K562 (cell line): ENCODE measurements around the gene FNDC11. TPM values are rescaled to one million over a fixed set of nuclear protein-coding genes. Genes with fewer than 3 reads are reported as not detected.

Experiments
- BRD4 ChIP-seq: fragments of 200-600 bp; sonication (generic); IDR thresholded peaks from 2 replicates; pipeline ENCODE4 v1.6.1; 2017; ENCODE audit warnings: inconsistent platforms
- CBX5 ChIP-seq: IDR thresholded peaks from 2 replicates; pipeline ENCODE4 v1.6.1; 2014; ENCODE audit warnings: low read depth, borderline replicate concordance
- CHCHD3 ChIP-seq: fragments of 250-450 bp; sonication (Bioruptor Pico); IDR thresholded peaks from 2 replicates; pipeline ENCODE4 v2.1.2; 2022; ENCODE audit warnings: mild to moderate bottlenecking
- CHD2 ChIP-seq: IDR thresholded peaks from 2 replicates; pipeline ENCODE4 v1.6.1; 2011; ENCODE audit warnings: low read depth, low read length
- CHD4 ChIP-seq: fragments of 200-600 bp; sonication (generic); IDR thresholded peaks from 3 replicates; pipeline ENCODE4 v1.6.1; 2012; ENCODE audit warnings: low read depth, mild to moderate bottlenecking, mixed read lengths, low read length, inconsistent platforms; ENCODE audit not compliant: insufficient read depth, insufficient replicate concordance, poor library complexity, severe bottlenecking
- DNMT1 ChIP-seq: fragments of 450-650 bp; IDR thresholded peaks from 2 replicates; pipeline ENCODE4 v1.6.1; 2016; ENCODE audit warnings: antibody characterized with exemption, mild to moderate bottlenecking
- EP400 ChIP-seq: fragments of 450-650 bp; IDR thresholded peaks from 2 replicates; pipeline ENCODE4 v1.6.1; 2017; ENCODE audit warnings: antibody characterized with exemption, mild to moderate bottlenecking, moderate library complexity
- ESRRA ChIP-seq: fragments of 450-650 bp; IDR thresholded peaks from 2 replicates; pipeline ENCODE4 v1.6.1; 2014; ENCODE audit warnings: low read depth, mild to moderate bottlenecking, moderate library complexity, borderline replicate concordance
- GTF2F1 ChIP-seq: IDR thresholded peaks from 2 replicates; pipeline ENCODE4 v1.6.1; 2011; ENCODE audit warnings: low read depth, low read length, improper control_type of control experiment
- MAFK ChIP-seq: IDR thresholded peaks from 2 replicates; pipeline ENCODE4 v1.6.1; 2011; ENCODE audit warnings: low read length, improper control_type of control experiment
- NR2C2 ChIP-seq, 2 experiments: fragments of 200-800 bp in 1 of 2; sonication (Bioruptor generic) in 1 of 2; sonication (generic) in 1 of 2; formaldehyde crosslinking in 1 of 2; IDR thresholded peaks; 2 replicates each; pipeline versions ENCODE4 v1.6.1 to v1.8.0; 2016 to 2022; ENCODE audit warnings: mild to moderate bottlenecking in 1 of 2, missing compliant biosample characterization in 1 of 2, missing genetic modification characterization in 1 of 2, missing genetic modification reagents in 1 of 2
- PHF8 ChIP-seq: fragments of 200-600 bp; sonication (generic); IDR thresholded peaks from 2 replicates; pipeline ENCODE4 v1.6.1; 2012; ENCODE audit warnings: mixed run types, mild to moderate bottlenecking, inconsistent platforms, low read length, moderate library complexity, borderline replicate concordance
- POLR2AphosphoS2 ChIP-seq: IDR thresholded peaks from 2 replicates; pipeline ENCODE4 v1.6.1; 2012; ENCODE audit warnings: low read length, improper control_type of control experiment
- SRF ChIP-seq, 2 experiments: fragments of 250-450, 450-650 bp in 1 of 2; sonication (Bioruptor Pico) in 1 of 2; sonication (generic) in 1 of 2; formaldehyde crosslinking; IDR thresholded peaks; 2 replicates each; pipeline versions ENCODE4 v1.5.0 to v1.5.1; 2020 to 2022; ENCODE audit warnings: mild to moderate bottlenecking in 1 of 2, missing genetic modification reagents in 1 of 2
- STAG1 ChIP-seq: sonication (generic); formaldehyde crosslinking; IDR thresholded peaks from 2 replicates; pipeline ENCODE4 v1.5.0; 2020; ENCODE audit warnings: missing genetic modification reagents, borderline replicate concordance
- TFAM ChIP-seq: fragments of 250-450 bp; sonication (Bioruptor Pico); conservative IDR thresholded peaks from 2 replicates; pipeline ENCODE4 v1.5.0; 2021; ENCODE audit warnings: mild to moderate bottlenecking, moderate library complexity
- ZEB2 ChIP-seq: fragments of 450-650 bp; IDR thresholded peaks from 2 replicates; pipeline ENCODE4 v1.6.1; 2016
- ZNF143 ChIP-seq: sonication (generic); formaldehyde crosslinking; IDR thresholded peaks from 2 replicates; pipeline ENCODE4 v1.9.0; 2022; ENCODE audit warnings: mild to moderate bottlenecking, missing genetic modification reagents
- ZNF239 ChIP-seq: fragments of 250-450 bp; sonication (Bioruptor Pico); IDR thresholded peaks from 2 replicates; pipeline ENCODE4 v1.4.0; 2020; ENCODE audit warnings: mild to moderate bottlenecking
- ZNF282 ChIP-seq: sonication (generic); formaldehyde crosslinking; IDR thresholded peaks from 2 replicates; pipeline ENCODE4 v1.8.1; 2023; ENCODE audit warnings: missing genetic modification reagents
- ZNF561 ChIP-seq: fragments of 450-650 bp; formaldehyde crosslinking; conservative IDR thresholded peaks from 2 replicates; pipeline ENCODE4 v1.4.0; 2020; ENCODE audit warnings: mild to moderate bottlenecking, moderate library complexity
- ZNF79 ChIP-seq: fragments of 250-450 bp; sonication (Bioruptor Pico); IDR thresholded peaks from 2 replicates; pipeline ENCODE4 v1.4.0; 2020; ENCODE audit warnings: low read depth, mild to moderate bottlenecking, moderate library complexity
- polyA plus RNA-seq, 8 experiments: library from polyadenylated mRNA; depleted of rRNA in 4 of 8; stranded (reverse) in 5 of 8; unstranded in 3 of 8; fragments of >200 nt; fragmentation: Nextera tagmentation in 2 of 8; fragmentation: Illumina TruSeq in 1 of 8; extraction: Ambion mirVana in 2 of 8; extraction: Trizol in 1 of 8; gene quantifications; 2 replicates each; pipeline versions ENCODE4 v1.2.1 to v1.2.3, GENCODE V29; 2011 to 2014; ENCODE audit warnings: inconsistent platforms in 1 of 8, missing spikeins in 1 of 8
- total RNA-seq, 7 experiments: library from RNA; depleted of rRNA in 6 of 7; stranded (reverse); fragments of >200 nt in 6 of 7; fragmentation: Illumina TruSeq in 2 of 7; extraction: Trizol in 2 of 7; gene quantifications; 2 replicates each; pipeline versions ENCODE4 v1.2.1 to v1.2.3, GENCODE V29; 2011 to 2021; ENCODE audit warnings: low replicate concordance in 1 of 7
- TF ChIP-seq, protein P1 (sequence below): sonication (generic); formaldehyde crosslinking; IDR thresholded peaks from 2 replicates; pipeline ENCODE4 v1.8.1; 2023; ENCODE audit warnings: mild to moderate bottlenecking, missing genetic modification reagents
- TF ChIP-seq, protein P2 (sequence below): sonication (generic); formaldehyde crosslinking; IDR thresholded peaks from 2 replicates; pipeline ENCODE4 v1.8.0; 2022; ENCODE audit warnings: missing genetic modification reagents, mild to moderate bottlenecking, borderline replicate concordance

Gene FNDC11
- total and polyA plus RNA-seq, 9 of the 15 experiments (the other 6 are each of a cell fraction or from before 2014, with no cell fraction given): 0.08 to 2.3 (median 0.64) TPM; not detected in 2

DNA sequence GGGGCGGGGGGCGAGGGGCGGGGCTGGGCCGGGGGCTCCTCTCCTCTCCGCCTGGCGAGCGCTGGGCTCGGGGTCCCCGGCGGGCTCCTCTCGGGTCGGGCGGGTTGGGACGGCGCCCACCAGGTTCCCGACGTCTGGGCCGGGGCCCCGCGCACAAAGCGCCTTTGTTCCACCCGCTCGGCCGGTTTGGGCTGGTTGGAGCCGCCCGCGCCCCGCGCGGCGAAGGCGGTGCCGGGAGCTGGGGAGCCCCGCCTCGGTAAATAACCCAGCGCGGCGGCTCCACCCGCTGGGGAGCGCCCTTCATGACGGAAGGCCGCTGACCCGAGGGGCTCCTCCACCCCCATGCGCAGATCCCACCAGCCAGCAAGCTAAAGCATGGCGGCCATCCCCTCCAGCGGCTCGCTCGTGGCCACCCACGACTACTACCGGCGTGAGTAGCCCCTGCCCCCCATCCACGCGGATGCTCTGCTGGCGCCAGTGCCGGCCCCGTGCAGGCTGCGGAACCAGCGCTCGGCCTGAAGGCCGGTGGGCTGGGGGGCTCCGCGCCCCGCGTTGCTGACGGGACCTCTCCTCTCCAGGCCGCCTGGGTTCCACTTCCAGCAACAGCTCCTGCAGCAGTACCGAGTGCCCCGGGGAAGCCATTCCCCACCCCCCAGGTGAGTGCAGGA lies 32.9 kb upstream of the FNDC11 start (continued):
- TF ChIP-seq NR2C2 (CRISPR knock-in tag; IDR thresholded peaks at IDR 0.05) (no peak), NR2C2 (tag; IDR thresholded peaks at IDR 0.05) (no peak), STAG1 (CRISPR knock-in tag) (no peak), ZNF282 (peak; percentile 81; the same call in 1 of the 2 replicates), ZNF143 (no peak), POLR2AphosphoS2 (no peak; the same call in 1 of the 2 replicates), TFAM (no peak), CHD2 (no peak), EP400 (peak; percentile 87), ZNF79 (no peak), SRF (CRISPR knock-in tag; IDR thresholded peaks at IDR 0.05) (no peak; a peak in 1 of 4 replicates), ZEB2 (no peak), CHD4 (no peak), CHCHD3 (no peak), GTF2F1 (peak; percentile 22; the same call in 1 of the 2 replicates), ZNF561 (CRISPR knock-in tag) (no peak), ESRRA (no peak), DNMT1 (no peak), CBX5 (no peak), MAFK (no peak), PHF8 (no peak), BRD4 (no peak), ZNF239 (CRISPR knock-in tag) (no peak)
- TF ChIP-seq, protein P1, sequence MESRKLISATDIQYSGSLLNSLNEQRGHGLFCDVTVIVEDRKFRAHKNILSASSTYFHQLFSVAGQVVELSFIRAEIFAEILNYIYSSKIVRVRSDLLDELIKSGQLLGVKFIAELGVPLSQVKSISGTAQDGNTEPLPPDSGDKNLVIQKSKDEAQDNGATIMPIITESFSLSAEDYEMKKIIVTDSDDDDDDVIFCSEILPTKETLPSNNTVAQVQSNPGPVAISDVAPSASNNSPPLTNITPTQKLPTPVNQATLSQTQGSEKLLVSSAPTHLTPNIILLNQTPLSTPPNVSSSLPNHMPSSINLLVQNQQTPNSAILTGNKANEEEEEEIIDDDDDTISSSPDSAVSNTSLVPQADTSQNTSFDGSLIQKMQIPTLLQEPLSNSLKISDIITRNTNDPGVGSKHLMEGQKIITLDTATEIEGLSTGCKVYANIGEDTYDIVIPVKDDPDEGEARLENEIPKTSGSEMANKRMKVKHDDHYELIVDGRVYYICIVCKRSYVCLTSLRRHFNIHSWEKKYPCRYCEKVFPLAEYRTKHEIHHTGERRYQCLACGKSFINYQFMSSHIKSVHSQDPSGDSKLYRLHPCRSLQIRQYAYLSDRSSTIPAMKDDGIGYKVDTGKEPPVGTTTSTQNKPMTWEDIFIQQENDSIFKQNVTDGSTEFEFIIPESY (CRISPR knock-in tag): no peak
- TF ChIP-seq, protein P2, sequence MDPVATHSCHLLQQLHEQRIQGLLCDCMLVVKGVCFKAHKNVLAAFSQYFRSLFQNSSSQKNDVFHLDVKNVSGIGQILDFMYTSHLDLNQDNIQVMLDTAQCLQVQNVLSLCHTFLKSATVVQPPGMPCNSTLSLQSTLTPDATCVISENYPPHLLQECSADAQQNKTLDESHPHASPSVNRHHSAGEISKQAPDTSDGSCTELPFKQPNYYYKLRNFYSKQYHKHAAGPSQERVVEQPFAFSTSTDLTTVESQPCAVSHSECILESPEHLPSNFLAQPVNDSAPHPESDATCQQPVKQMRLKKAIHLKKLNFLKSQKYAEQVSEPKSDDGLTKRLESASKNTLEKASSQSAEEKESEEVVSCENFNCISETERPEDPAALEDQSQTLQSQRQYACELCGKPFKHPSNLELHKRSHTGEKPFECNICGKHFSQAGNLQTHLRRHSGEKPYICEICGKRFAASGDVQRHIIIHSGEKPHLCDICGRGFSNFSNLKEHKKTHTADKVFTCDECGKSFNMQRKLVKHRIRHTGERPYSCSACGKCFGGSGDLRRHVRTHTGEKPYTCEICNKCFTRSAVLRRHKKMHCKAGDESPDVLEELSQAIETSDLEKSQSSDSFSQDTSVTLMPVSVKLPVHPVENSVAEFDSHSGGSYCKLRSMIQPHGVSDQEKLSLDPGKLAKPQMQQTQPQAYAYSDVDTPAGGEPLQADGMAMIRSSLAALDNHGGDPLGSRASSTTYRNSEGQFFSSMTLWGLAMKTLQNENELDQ (CRISPR knock-in tag): no peak
